WTC11 (cell line): ENCODE data around the gene SEMA5B.

Experiments used
- CTCF ChIP-seq: fragments of 200-600 bp; IDR thresholded peaks from 2 replicates; pipeline ENCODE4 v1.8.0; 2022; ENCODE audit warnings: antibody characterized with exemption
- TCF7 ChIP-seq: sonication (generic); formaldehyde crosslinking; IDR thresholded peaks from 2 replicates; pipeline ENCODE4 v1.8.0; 2022; ENCODE audit warnings: mild to moderate bottlenecking, low read depth, missing genetic modification reagents, moderate library complexity

- TF ChIP-seq CTCF (no peak; the same call in 1 of the 2 replicates), TCF7 (CRISPR knock-in tag) (no peak)
These were observed at the start of gene SEMA5B for GRCh38 chr3:123027292-123028232.
